ENCODE data around the gene PMM2. TPM values are rescaled to one million over a fixed set of nuclear protein-coding genes. Genes with fewer than 3 reads are reported as not detected.

Gene PMM2
- total RNA-seq, 1 donor from 2014 or later: 82.9 TPM

DNA sequence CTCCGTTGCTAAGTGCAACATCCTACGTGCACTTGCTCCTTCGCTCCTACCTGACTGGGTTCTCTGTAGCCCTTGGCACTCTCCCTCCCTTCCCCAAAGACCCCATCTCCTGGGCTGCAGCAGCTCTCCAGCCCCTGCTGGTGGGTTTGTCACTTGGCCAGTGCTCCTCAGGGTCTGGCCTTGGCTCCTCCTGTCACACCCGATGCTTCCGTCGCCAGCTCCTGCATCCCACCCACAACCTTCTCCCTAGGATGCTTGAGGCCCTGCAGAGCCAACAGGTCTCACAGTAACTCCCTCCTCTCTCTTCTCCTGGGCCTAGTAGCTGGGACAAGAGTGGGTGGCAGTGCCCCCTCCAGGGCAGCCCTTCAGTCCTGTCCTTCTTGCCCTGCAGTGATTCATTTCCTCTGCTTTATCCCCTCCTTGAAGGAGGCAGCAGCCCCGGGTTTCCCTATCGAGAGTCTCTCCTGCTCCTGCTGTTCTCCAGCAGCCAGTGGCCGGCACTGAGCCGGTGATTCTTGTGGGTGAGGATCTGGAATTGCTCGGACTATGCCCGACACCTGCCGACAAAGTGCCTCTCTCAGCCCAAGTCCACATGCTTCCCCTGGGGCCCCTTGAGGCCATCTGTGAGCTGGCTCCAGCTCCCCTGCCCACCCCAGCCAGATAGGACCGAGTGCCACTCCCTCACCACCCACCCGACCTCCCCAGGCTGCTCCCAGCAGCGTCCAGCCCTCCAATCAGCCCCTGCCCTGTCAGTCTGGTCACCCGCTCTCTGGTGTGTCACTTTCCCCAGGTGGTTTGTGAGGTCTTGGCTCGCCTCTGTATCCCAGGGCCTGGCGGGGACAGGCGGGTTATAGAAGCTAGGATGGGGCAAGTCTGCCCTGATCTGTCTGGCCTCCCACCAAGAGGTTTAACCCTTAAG lies 88.3 kb downstream of the PMM2 start:
- Mint-ChIP-seq H3K4me3 (no peak overlapping the region), H3K27me3 (ENCODE audit: insufficient read depth) (peaks cover 2% of the 10 kb centered on the region), H3K4me1 (ENCODE audit: low read depth) (no peaks in the 10 kb centered on the region), H3K36me3 (ENCODE audit: low read depth) (peaks cover 9% of the 10 kb centered on the region), H3K27ac (no peak overlapping the region), H3K9me3 (no peaks in the 10 kb centered on the region)
- DNase-seq (ENCODE audit: low spot score): no peak
- intact Hi-C loops (cut with micrococcal nuclease): no loop called here

DNA sequence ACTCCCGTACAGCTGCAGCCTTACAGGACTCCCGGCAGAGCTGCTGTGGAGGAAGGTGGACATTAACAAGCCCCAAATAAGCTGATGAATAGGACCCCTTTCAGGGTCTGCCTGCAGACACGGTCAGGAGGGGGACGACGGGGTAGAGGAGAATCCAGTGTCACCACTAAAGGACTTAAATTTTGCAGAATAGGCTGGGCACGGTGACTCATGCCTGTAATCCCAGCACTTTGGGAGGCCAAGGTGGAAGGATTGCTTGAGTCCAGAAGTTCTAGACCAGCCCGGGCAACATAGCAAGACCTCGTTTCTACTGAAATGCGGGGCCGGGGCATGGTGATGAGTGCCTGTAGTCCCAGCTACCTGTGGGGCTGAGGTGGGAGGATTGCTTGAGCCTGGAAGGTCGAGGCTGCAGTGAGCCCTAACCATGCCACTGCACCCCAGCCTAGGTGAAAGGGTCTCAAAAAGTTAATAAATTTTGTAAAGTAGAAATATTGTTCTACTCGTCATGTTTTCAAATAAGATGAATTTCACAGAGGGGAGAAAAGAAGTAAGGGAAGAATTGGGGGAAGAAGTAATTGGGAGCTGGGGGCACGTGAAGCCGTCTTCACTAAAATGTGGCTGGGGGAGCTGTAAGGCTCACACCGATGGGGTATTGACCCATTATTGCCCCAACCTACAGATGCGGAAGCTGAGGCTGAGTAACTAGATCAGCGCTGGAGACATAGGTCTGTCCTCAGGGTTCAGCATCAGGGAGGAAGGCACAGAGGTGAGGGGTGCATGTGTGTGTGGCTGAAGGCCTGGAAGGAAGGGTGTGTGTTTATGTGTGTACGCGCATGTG lies 89.2 kb downstream of the PMM2 start:
- intact Hi-C loops (cut with micrococcal nuclease): no loop called here
- peaks cover 2% of the 10 kb centered on the region for H3K27me3 Mint-ChIP-seq (ENCODE audit: insufficient read depth)
- H3K27ac Mint-ChIP-seq: no peak overlapping the region
- no peak for DNase-seq (ENCODE audit: low spot score)
- no peak overlapping the region for H3K4me3 Mint-ChIP-seq
- H3K4me1 Mint-ChIP-seq (ENCODE audit: low read depth): peaks cover 5% of the 10 kb centered on the region
- no peaks in the 10 kb centered on the region for H3K9me3 Mint-ChIP-seq
- H3K36me3 Mint-ChIP-seq (ENCODE audit: low read depth): peaks cover 18% of the 10 kb centered on the region

- intact Hi-C loops (cut with micrococcal nuclease): no loop called here
- H3K36me3 Mint-ChIP-seq (ENCODE audit: low read depth): peaks cover 23% of the 10 kb centered on the region
- peaks cover 9% of the 10 kb centered on the region for H3K4me1 Mint-ChIP-seq (ENCODE audit: low read depth)
- no peak for DNase-seq (ENCODE audit: low spot score)
- H3K9me3 Mint-ChIP-seq: no peaks in the 10 kb centered on the region
- H3K27ac Mint-ChIP-seq: no peak overlapping the region
- peaks cover 2% of the 10 kb centered on the region for H3K27me3 Mint-ChIP-seq (ENCODE audit: insufficient read depth)
- H3K4me3 Mint-ChIP-seq: no peak overlapping the region
Observed at GRCh38 chr16:8887431-8887765, 89.8 kb downstream of the PMM2 start.

DNA sequence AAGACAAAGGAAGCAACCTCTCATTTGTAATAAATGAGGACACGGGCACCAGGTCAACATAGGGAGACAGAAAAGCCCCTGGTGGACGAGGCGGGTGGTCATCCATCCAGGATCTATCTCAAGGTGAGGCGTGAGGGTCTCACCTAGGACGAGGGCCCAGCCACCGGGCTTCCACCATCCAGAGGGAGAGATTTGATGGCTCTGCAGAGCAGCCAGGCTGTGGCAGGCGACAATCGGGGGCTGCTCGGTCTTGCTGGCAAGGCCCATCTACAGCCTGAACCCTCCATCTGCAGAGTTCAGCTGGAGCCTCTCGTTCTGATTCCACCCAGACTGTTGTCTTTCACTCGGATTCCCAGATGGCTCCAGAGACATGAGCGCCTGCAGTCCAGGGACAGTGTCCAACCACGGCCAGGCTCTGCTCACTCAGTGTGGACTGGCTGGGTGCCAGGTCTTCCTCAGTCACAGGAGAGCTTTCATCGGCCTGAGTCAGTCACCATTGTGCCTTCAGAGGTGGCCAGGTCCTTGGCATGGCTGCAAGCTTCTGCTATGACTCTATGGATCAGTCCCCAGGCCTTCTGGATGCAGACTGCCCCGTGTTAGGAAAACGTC lies 90.4 kb downstream of the PMM2 start:
- Mint-ChIP-seq H3K36me3 (ENCODE audit: low read depth) (peaks cover 26% of the 10 kb centered on the region), H3K9me3 (no peaks in the 10 kb centered on the region), H3K27ac (no peak overlapping the region), H3K27me3 (ENCODE audit: insufficient read depth) (peaks cover 2% of the 10 kb centered on the region), H3K4me3 (no peak overlapping the region), H3K4me1 (ENCODE audit: low read depth) (peaks cover 9% of the 10 kb centered on the region)
- intact Hi-C loops (cut with micrococcal nuclease): no loop called here
- DNase-seq (ENCODE audit: low spot score): no peak

DNA sequence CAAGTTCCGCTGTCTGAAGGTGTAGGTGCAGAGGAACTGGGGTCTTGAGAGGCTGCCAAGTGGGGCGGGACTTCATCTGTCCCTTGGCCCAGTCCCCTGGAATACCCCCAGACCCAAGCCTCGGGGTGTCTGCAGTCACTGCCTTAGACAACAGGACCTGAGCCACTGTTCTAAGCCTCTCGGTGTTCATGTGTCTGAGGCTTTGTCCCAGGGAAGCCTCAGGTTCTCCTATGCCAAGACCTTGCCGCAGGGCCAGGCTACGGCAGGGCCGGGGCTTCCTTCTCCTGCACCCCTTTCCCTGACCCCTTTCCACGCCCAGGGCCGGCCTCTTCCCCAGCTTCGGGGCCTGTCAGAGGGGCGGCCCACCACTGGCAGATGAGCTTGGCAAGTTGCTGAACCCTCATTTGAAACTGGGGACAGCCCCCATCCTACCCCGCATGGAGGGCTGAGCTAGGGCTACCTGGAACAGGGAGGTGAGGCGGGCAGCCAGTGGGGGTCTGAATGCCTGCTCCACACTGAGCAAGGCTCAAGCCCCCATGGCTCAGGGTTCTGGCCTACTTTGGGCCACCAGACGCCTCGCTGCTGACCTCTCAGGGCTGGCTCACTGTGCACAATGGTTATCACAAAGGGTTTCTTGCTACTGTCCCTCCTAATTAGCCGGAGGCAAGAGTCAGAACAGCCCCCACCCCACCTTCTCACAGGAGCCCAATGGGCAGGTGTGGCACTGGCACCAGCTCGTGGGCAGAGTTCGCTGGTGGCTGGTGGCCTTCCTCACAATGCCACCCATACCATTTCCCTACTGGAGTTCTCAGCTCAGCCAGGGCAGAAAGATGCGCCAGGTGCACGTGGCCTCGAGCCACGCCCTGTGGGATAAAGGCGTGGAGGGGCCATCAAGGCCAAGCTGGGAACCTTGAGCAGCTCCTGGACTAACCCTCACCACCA lies 91.6 kb downstream of the PMM2 start:
- Mint-ChIP-seq H3K4me1 (ENCODE audit: low read depth) (peaks cover 9% of the 10 kb centered on the region), H3K36me3 (ENCODE audit: low read depth) (peaks cover 36% of the 10 kb centered on the region), H3K27me3 (ENCODE audit: insufficient read depth) (peaks cover 2% of the 10 kb centered on the region), H3K27ac (no peak overlapping the region), H3K4me3 (no peak overlapping the region), H3K9me3 (no peaks in the 10 kb centered on the region)
- no peak for DNase-seq (ENCODE audit: low spot score)
- intact Hi-C loops (cut with micrococcal nuclease): no loop called here

DNA sequence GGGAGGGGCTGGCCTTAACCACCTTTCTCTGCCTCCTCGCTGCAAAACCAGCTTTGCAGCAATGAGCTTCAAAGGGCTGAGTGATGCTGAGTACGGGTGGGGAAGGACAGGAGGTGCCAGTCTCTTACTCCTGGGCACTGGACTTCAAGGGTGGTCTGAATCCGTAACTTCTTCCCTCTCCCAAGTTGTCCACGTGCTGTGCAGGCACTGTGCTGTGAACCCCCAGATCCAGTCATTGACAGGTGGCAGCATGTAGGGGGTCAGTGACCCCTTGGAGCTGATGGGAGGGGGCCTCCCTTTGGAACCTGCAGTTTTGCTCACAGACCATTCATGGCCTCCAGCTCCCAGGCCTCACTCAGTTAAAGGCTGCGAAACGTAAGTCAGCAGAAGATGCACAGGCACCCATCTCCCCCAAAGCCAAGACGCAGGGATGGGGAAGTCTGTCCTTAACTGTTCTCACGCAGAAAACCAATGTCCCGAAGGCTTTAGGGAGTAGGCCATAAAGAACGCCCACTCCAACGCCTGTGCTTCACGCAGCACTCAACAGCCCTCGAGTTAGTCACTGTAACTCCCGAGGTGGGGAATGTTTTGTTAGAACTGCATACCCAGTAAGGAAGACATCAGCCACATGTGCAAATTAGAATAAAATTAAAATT lies 92.4 kb downstream of the PMM2 start:
- Mint-ChIP-seq H3K9me3 (no peaks in the 10 kb centered on the region), H3K36me3 (ENCODE audit: low read depth) (peaks cover 44% of the 10 kb centered on the region), H3K4me1 (ENCODE audit: low read depth) (peaks cover 9% of the 10 kb centered on the region), H3K4me3 (no peak overlapping the region), H3K27ac (no peak overlapping the region), H3K27me3 (ENCODE audit: insufficient read depth) (peaks cover 2% of the 10 kb centered on the region)
- DNase-seq (ENCODE audit: low spot score): no peak
- intact Hi-C loops (cut with micrococcal nuclease): no loop called here

- Mint-ChIP-seq H3K4me1 (ENCODE audit: low read depth) (peaks cover 9% of the 10 kb centered on the region), H3K36me3 (ENCODE audit: low read depth) (peaks cover 49% of the 10 kb centered on the region), H3K27me3 (ENCODE audit: insufficient read depth) (no peaks in the 10 kb centered on the region), H3K4me3 (no peak overlapping the region), H3K9me3 (no peaks in the 10 kb centered on the region), H3K27ac (no peak overlapping the region)
- intact Hi-C loops (cut with micrococcal nuclease): no loop called here
- no peak for DNase-seq (ENCODE audit: low spot score)
Observed at GRCh38 chr16:8890549-8890921, 92.9 kb downstream of the PMM2 start.

- no peak overlapping the region for H3K27ac Mint-ChIP-seq
- no peak for DNase-seq (ENCODE audit: low spot score)
- H3K36me3 Mint-ChIP-seq (ENCODE audit: low read depth): peaks cover 52% of the 10 kb centered on the region
- intact Hi-C loops (cut with micrococcal nuclease): no loop called here
- H3K9me3 Mint-ChIP-seq: no peaks in the 10 kb centered on the region
- H3K4me1 Mint-ChIP-seq (ENCODE audit: low read depth): peaks cover 9% of the 10 kb centered on the region
- no peak overlapping the region for H3K4me3 Mint-ChIP-seq
- no peaks in the 10 kb centered on the region for H3K27me3 Mint-ChIP-seq (ENCODE audit: insufficient read depth)
Observed at GRCh38 chr16:8892101-8892575, 94.5 kb downstream of the PMM2 start.

- no peak overlapping the region for H3K27ac Mint-ChIP-seq
Observed at GRCh38 chr16:8893426-8893825, 95.8 kb downstream of the PMM2 start.

GRCh38 chr16:8893976-8894690 lies 96.5 kb downstream of the PMM2 start:
- H3K9me3 Mint-ChIP-seq: no peaks in the 10 kb centered on the region
- DNase-seq (ENCODE audit: low spot score): no peak
- H3K4me1 Mint-ChIP-seq (ENCODE audit: low read depth): peaks cover 9% of the 10 kb centered on the region
- H3K27me3 Mint-ChIP-seq (ENCODE audit: insufficient read depth): no peaks in the 10 kb centered on the region
- intact Hi-C loops (cut with micrococcal nuclease): no loop called here
- no peak overlapping the region for H3K4me3 Mint-ChIP-seq
- H3K36me3 Mint-ChIP-seq (ENCODE audit: low read depth): peaks cover 59% of the 10 kb centered on the region
- no peak overlapping the region for H3K27ac Mint-ChIP-seq

More at GRCh38 chr16:8893426-8893825, 95.8 kb downstream of the PMM2 start:
- Mint-ChIP-seq H3K4me3 (no peak overlapping the region), H3K4me1 (ENCODE audit: low read depth) (peaks cover 9% of the 10 kb centered on the region), H3K36me3 (ENCODE audit: low read depth) (peaks cover 55% of the 10 kb centered on the region), H3K9me3 (no peaks in the 10 kb centered on the region), H3K27me3 (ENCODE audit: insufficient read depth) (no peaks in the 10 kb centered on the region)
- intact Hi-C loops (cut with micrococcal nuclease): no loop called here
- DNase-seq (ENCODE audit: low spot score): no peak

GRCh38 chr16:8894736-8895334 lies 97.2 kb downstream of the PMM2 start:
- no peak overlapping the region for H3K4me3 Mint-ChIP-seq
- intact Hi-C loops (cut with micrococcal nuclease): no loop called here
- no peak for DNase-seq (ENCODE audit: low spot score)
- H3K27me3 Mint-ChIP-seq (ENCODE audit: insufficient read depth): no peaks in the 10 kb centered on the region
- H3K36me3 Mint-ChIP-seq (ENCODE audit: low read depth): peaks cover 65% of the 10 kb centered on the region
- H3K4me1 Mint-ChIP-seq (ENCODE audit: low read depth): peaks cover 9% of the 10 kb centered on the region
- H3K9me3 Mint-ChIP-seq: no peaks in the 10 kb centered on the region
- H3K27ac Mint-ChIP-seq: no peak overlapping the region

All from activated T-helper 1 cell treated with anti-CD3 and anti-CD28 coated beads, Interleukin-12 subunit alpha, Interleukin-12 subunit beta, Interleukin-2, Interleukin-4 antibody, amounts not matched to agents 30 ng/mL and 10 ng/mL and 1 ng/mL, durations not matched to agents 14 hours and 24 hours and 36 hours (primary cell).